HG02973 (cell line): ENCODE measurements around the gene IFNLR1.

Source experiments
- ATAC-seq: cut with Tn5 transposase; IDR thresholded peaks from one replicate; pipeline ENCODE4 v1.9.1; 2021; ENCODE audit warnings: moderate library complexity; ENCODE audit not compliant: unreplicated experiment

Gene IFNLR1

GRCh38 chr1:24107462-24108138 lies 79.5 kb downstream of the IFNLR1 start:
- no peak for ATAC-seq

- no peak for ATAC-seq
Measured at GRCh38 chr1:24105368-24106160, 81.5 kb downstream of the IFNLR1 start.

GRCh38 chr1:24104854-24105253 lies 82.2 kb downstream of the IFNLR1 start:
- ATAC-seq, result no peak
